Esophagus squamous epithelium (tissue), 4 donors: ENCODE results near the gene PARD3.

Experiments
- CTCF ChIP-seq, 6 experiments: fragments of 450-650 bp in 4 of 6; fragments of 200-600 bp in 2 of 6; sonication (generic) in 2 of 6; IDR thresholded peaks; one replicate each; pipeline ENCODE4 v1.5.1; 2016 to 2019; ENCODE audit warnings: antibody characterized with exemption in 6 of 6, mild to moderate bottlenecking in 4 of 6, moderate library complexity in 4 of 6
- POLR2A ChIP-seq, 4 donors: fragments of 450-650 bp; IDR thresholded peaks; one replicate each; pipeline ENCODE4 v1.6.1; 2017; ENCODE audit warnings: antibody characterized with exemption in 4 of 4, mild to moderate bottlenecking in 4 of 4, moderate library complexity in 3 of 4

- TF ChIP-seq POLR2A (IDR thresholded peaks at IDR 0.05) (no peak), CTCF (IDR thresholded peaks at IDR 0.05) (no peak)
These were observed 360.4 kb downstream of the PARD3 start for GRCh38 chr10:34454590-34455261.
